AG09309 (cell line): Measurements from ENCODE around the gene RFX7.

Experiments
- DNase-seq: peaks from one replicate; pipeline ENCODE4 v3.0.0-alpha.2; 2010; ENCODE audit warnings: low read depth
- H3K4me3 ChIP-seq: 2 replicates; pipeline ENCODE4 v1.5.1; 2011; ENCODE audit warnings: mild to moderate bottlenecking, low read depth, low read length, moderate library complexity; ENCODE audit not compliant: control insufficient read depth
- CTCF ChIP-seq: IDR thresholded peaks from 2 replicates; pipeline ENCODE4 v1.5.1; 2011; ENCODE audit warnings: mild to moderate bottlenecking, low read depth, low read length, inconsistent platforms; ENCODE audit not compliant: insufficient read depth, control insufficient read depth; ENCODE audit errors: missing control alignments

Gene RFX7

GRCh38 chr15:56243163-56244037 is at the start of gene RFX7:
RFX7 (minus strand) TSS chr15:56243879; CDS start chr15:56243285, 594 bp downstream.
- H3K4me3 ChIP-seq, result peak within 1 kb of the TSS; percentile 79
- DNase-seq, result no peak

GRCh38 chr15:56292546-56293316 is 49.1 kb upstream of the RFX7 start:
- no peak overlapping the region for H3K4me3 ChIP-seq
- TF ChIP-seq CTCF, result no peak
- no peak for DNase-seq

More at GRCh38 chr15:56243163-56244037, at the start of gene RFX7:
- no peak for TF ChIP-seq CTCF

- no peak overlapping the region for H3K4me3 ChIP-seq
- TF ChIP-seq CTCF, result no peak
- DNase-seq, result no peak
Measured at GRCh38 chr15:56291741-56292140, 48.1 kb upstream of the RFX7 start.

GRCh38 chr15:56286213-56286612 is 42.5 kb upstream of the RFX7 start:
- H3K4me3 ChIP-seq, result no peak overlapping the region
- TF ChIP-seq CTCF, result no peak
- no peak for DNase-seq

GRCh38 chr15:56281145-56281544 is 37.5 kb upstream of the RFX7 start:
- no peak for DNase-seq
- H3K4me3 ChIP-seq, result no peak overlapping the region
- TF ChIP-seq CTCF, result no peak

GRCh38 chr15:56273724-56274123 is 30.0 kb upstream of the RFX7 start:
- DNase-seq, result no peak
- H3K4me3 ChIP-seq, result no peak overlapping the region
- no peak for TF ChIP-seq CTCF
